ENCODE data around the gene LAMB2. TPM values are rescaled to one million over a fixed set of nuclear protein-coding genes. Genes with fewer than 3 reads are reported as not detected.
A peak's percentile ranks its signal among the peaks of the same experiment; 100 is the strongest.

Gene LAMB2
- total and polyA plus RNA-seq, 4 donors: 153 to 616 (median 311) TPM

DNA sequence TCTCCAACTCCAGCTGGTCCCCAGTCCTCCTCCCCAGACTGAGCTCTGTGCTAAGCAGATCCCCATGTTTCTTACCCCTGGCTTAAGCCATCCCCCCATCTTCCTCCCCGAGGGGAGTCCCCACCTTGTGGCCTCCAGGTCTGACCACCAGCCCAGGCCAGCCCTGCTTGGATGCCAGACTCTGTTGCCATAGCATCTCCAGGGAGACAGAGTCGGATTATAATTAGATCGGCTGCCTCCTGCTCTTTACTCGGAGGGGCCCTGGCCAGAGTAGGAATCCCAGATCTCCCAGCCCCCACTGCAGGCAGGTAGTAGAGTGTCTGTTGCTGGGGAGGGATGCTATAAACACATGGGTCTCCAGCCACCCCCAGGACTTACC is 40.9 kb upstream of the LAMB2 start:
- 38 to 65% methylated on average over 4 of the region's 4 CpGs for WGBS, 2 donors
- H3K4me3 ChIP-seq: no peak overlapping the region
- no peak for TF ChIP-seq CTCF (IDR thresholded peaks at IDR 0.05; ENCODE audit: control extremely low read depth, extremely low read depth)

DNA sequence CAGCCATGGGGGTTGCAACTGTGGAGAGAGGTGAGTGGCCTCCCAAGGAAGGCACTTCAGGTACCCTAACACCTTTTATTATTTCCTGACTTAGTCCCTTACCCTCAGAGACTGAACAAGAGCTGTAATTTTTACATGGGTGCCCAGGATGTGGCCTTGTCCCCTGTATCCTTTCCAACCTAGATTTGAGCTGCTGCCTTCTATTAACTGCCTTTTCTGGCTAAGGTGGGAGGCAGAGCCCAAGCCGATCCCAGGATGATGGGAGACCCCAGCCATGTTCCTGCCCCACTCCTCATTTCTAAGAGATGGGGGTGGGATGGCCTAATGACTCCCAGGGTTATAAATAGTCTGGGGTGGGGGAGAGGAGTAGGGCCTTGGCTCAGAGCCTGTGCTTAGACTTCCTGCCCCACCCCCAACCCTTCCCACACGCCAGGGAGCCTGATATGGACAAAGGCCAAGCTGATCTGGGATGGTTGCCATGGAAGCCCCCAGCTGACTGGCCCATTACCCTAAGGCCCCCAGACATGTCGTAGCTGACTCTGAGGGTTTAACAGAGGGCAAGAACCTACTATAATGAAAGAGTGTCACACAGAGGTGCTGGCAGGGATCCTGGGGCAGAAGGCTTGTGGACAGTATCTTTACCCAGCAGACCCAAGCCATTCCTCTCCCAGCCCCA is 40.4 kb upstream of the LAMB2 start:
- peak; percentile 95 to 97 (median 97) for DNase-seq
- Histone ChIP-seq H3K36me3 (ENCODE audit: control insufficient read depth in 4 of 4, insufficient read depth in 4 of 4, low read length in 4 of 4) (peaks cover 0 to 28% (median 18%) of the 10 kb centered on the region in 4 donors), H3K4me1 (ENCODE audit: control insufficient read depth in 5 of 5, insufficient read depth in 5 of 5, low read length in 5 of 5) (peaks cover 7 to 40% (median 22%) of the 10 kb centered on the region in 5 donors), H3K4me3 (no peak overlapping the region), H3K27me3 (ENCODE audit: control insufficient read depth in 3 of 3, insufficient read depth in 3 of 3, low read length in 2 of 3) (no peaks in the 10 kb centered on the region), H3K27ac (ENCODE audit: low read depth in 1 of 2, low read length in 1 of 2) (peak overlapping the region; percentile 82 to 94), H3K9ac (ENCODE audit: insufficient read depth in 1 of 2, low read length in 2 of 2) (peak overlapping the region; percentile 50 to 53), H3K9me3 (ENCODE audit: control insufficient read depth in 4 of 4, insufficient read depth in 3 of 4, low read length in 3 of 4) (no peaks in the 10 kb centered on the region)
- ATAC-seq (ENCODE audit: insufficient read depth, low FRiP score): no peak
- no peak for TF ChIP-seq CTCF (IDR thresholded peaks at IDR 0.05; ENCODE audit: control extremely low read depth, extremely low read depth)
- 31 to 45% methylated on average over 3 of the region's 3 CpGs for WGBS, 2 donors

More for the DNA sequence above, 40.9 kb upstream of the LAMB2 start:
- no peaks in the 10 kb centered on the region for H3K9me3 ChIP-seq (ENCODE audit: control insufficient read depth in 4 of 4, insufficient read depth in 3 of 4, low read length in 3 of 4)
- H3K9ac ChIP-seq (ENCODE audit: insufficient read depth in 1 of 2, low read length in 2 of 2): peak overlapping the region; percentile 50 to 53
- H3K27ac ChIP-seq (ENCODE audit: low read depth in 1 of 2, low read length in 1 of 2): peak overlapping the region; percentile 18 to 94
- ATAC-seq (ENCODE audit: insufficient read depth, low FRiP score): no peak
- H3K36me3 ChIP-seq (ENCODE audit: control insufficient read depth in 4 of 4, insufficient read depth in 4 of 4, low read length in 4 of 4): peaks cover 0 to 31% (median 18%) of the 10 kb centered on the region in 4 donors
- H3K4me1 ChIP-seq (ENCODE audit: control insufficient read depth in 5 of 5, insufficient read depth in 5 of 5, low read length in 5 of 5): peaks cover 7 to 40% (median 22%) of the 10 kb centered on the region in 5 donors
- peak in 1 of 3 donors; percentile 74 for DNase-seq
- no peaks in the 10 kb centered on the region for H3K27me3 ChIP-seq (ENCODE audit: control insufficient read depth in 3 of 3, insufficient read depth in 3 of 3, low read length in 2 of 3)

- no peak for ATAC-seq (ENCODE audit: insufficient read depth, low FRiP score)
- Histone ChIP-seq H3K9ac (ENCODE audit: insufficient read depth in 1 of 2, low read length in 2 of 2) (peak overlapping the region in 1 of 2 donors; percentile 51), H3K36me3 (ENCODE audit: control insufficient read depth in 4 of 4, insufficient read depth in 4 of 4, low read length in 4 of 4) (peaks cover 0 to 27% (median 18%) of the 10 kb centered on the region in 4 donors), H3K4me1 (ENCODE audit: control insufficient read depth in 5 of 5, insufficient read depth in 5 of 5, low read length in 5 of 5) (peaks cover 7 to 40% (median 22%) of the 10 kb centered on the region in 5 donors), H3K27ac (ENCODE audit: low read depth in 1 of 2, low read length in 1 of 2) (peak overlapping the region; percentile 82 to 94), H3K4me3 (peak overlapping the region; percentile 80), H3K9me3 (ENCODE audit: control insufficient read depth in 4 of 4, insufficient read depth in 3 of 4, low read length in 3 of 4) (no peaks in the 10 kb centered on the region), H3K27me3 (ENCODE audit: control insufficient read depth in 3 of 3, insufficient read depth in 3 of 3, low read length in 2 of 3) (no peaks in the 10 kb centered on the region)
- 57 to 73% methylated on average over 7 of the region's 7 CpGs for WGBS, 2 donors
- TF ChIP-seq CTCF (IDR thresholded peaks at IDR 0.05; ENCODE audit: control extremely low read depth, extremely low read depth): no peak
- no peak for DNase-seq
Measured at GRCh38 chr3:49172551-49173041, 39.7 kb upstream of the LAMB2 start.
